A549 (cell line): ENCODE results near the gene YBEY. TPM values are rescaled to one million over a fixed set of nuclear protein-coding genes. Genes with fewer than 3 reads are reported as not detected.

ENCODE experiments used
- ATAC-seq, 2 experiments: fragments of 200-7000 bp in 1 of 2; fragments of >200 bp in 1 of 2; cut with Nextera tagmentation in 1 of 2; cut with Tn5 transposase in 1 of 2; 3 replicates each; pipeline versions ENCODE4 v1.8.0 to v1.9.1; 2018 to 2020; ENCODE audit warnings: mild to moderate bottlenecking in 1 of 2, moderate library complexity in 1 of 2
- CTCF ChIA-PET: fragments of 300-600 bp; sonication (Branson Sonifier 250); formaldehyde crosslinking; extraction: SDS; loops from one replicate; lab custom pipeline; 2021; ENCODE audit warnings: antibody characterized with exemption, inconsistent platforms; lab: Yijun Ruan, JAX
- POLR2A ChIA-PET: fragments of 350-600 bp; formaldehyde crosslinking; extraction: SDS; loops from one replicate; lab custom pipeline; 2021; ENCODE audit warnings: antibody characterized with exemption, inconsistent platforms; lab: Yijun Ruan, JAX
- DNase-seq, 2 experiments: peaks; one replicate each; pipeline versions ENCODE4 v3.0.0 to v3.0.0-alpha.2; 2011 to 2016; ENCODE audit warnings: low read depth in 1 of 2, low spot score in 1 of 2
- FAIRE-seq: peaks from 2 replicates; lab custom pipeline; 2011; peaks lifted over from hg19 to GRCh38; lab: Jason Lieb, UNC
- H3K27ac ChIP-seq, 2 experiments: fragments of >200 bp; sonication (Bioruptor Twin); formaldehyde crosslinking; 3 replicates each; pipeline ENCODE4 v1.5.1; 2016 to 2017
- H3K4me1 ChIP-seq: fragments of >200 bp; sonication (Bioruptor Twin); formaldehyde crosslinking; 3 replicates; pipeline ENCODE4 v1.6.1; 2016
- H3K4me2 ChIP-seq: fragments of >200 bp; sonication (Bioruptor Twin); formaldehyde crosslinking; 3 replicates; pipeline ENCODE4 v1.6.1; 2016
- H3K4me3 ChIP-seq: fragments of >200 bp; sonication (Bioruptor Twin); formaldehyde crosslinking; 3 replicates; pipeline ENCODE4 v1.5.1; 2016
- H3K9me3 ChIP-seq: fragments of >200 bp; sonication (Bioruptor Twin); formaldehyde crosslinking; 3 replicates; pipeline ENCODE4 v1.6.1; 2016
- BHLHE40 ChIP-seq: IDR thresholded peaks from 2 replicates; pipeline ENCODE4 v1.6.1; 2012; ENCODE audit warnings: low read depth, low read length, inconsistent platforms
- CBX2 ChIP-seq: fragments of 200-600 bp; sonication (generic); IDR thresholded peaks from 2 replicates; pipeline ENCODE4 v1.6.1; 2016; ENCODE audit warnings: low read depth, mild to moderate bottlenecking, borderline replicate concordance
- CBX8 ChIP-seq: fragments of 200-600 bp; sonication (generic); IDR thresholded peaks from 2 replicates; pipeline ENCODE4 v1.6.1; 2016
- CHD2 ChIP-seq: fragments of 150-350 bp; IDR thresholded peaks from 2 replicates; pipeline ENCODE4 v1.6.1; 2014; ENCODE audit warnings: low read length; ENCODE audit not compliant: partially characterized antibody
- EP300 ChIP-seq, 2 experiments: fragments of >200 bp; sonication (Bioruptor Twin); formaldehyde crosslinking; IDR thresholded peaks; 2 replicates in 1 of 2; 3 replicates in 1 of 2; pipeline ENCODE4 v1.6.1; 2016 to 2017
- FOSB ChIP-seq: fragments of 250-450 bp; sonication (Bioruptor Pico); IDR thresholded peaks from 2 replicates; pipeline ENCODE4 v1.5.0; 2020; ENCODE audit warnings: mild to moderate bottlenecking, moderate library complexity
- FOXS1 ChIP-seq: fragments of 250-450 bp; sonication (Bioruptor Pico); IDR thresholded peaks from 2 replicates; pipeline ENCODE4 v1.5.0; 2020; ENCODE audit warnings: mild to moderate bottlenecking, moderate library complexity
- HOXB13 ChIP-seq: fragments of 250-450 bp; sonication (Bioruptor Pico); IDR thresholded peaks from 2 replicates; pipeline ENCODE4 v1.5.0; 2020; ENCODE audit warnings: low read depth, mild to moderate bottlenecking, moderate library complexity
- HOXB5 ChIP-seq: fragments of 250-450 bp; sonication (Bioruptor Pico); IDR thresholded peaks from 2 replicates; pipeline ENCODE4 v1.5.0; 2020; ENCODE audit warnings: mild to moderate bottlenecking, moderate library complexity
- KDM1A ChIP-seq: fragments of 200-600 bp; sonication (generic); IDR thresholded peaks from 2 replicates; pipeline ENCODE4 v1.6.1; 2016; ENCODE audit warnings: low read depth, mild to moderate bottlenecking
- MAFK ChIP-seq: fragments of 450-650 bp; IDR thresholded peaks from 2 replicates; pipeline ENCODE4 v1.6.1; 2014; ENCODE audit not compliant: partially characterized antibody
- NFE2L2 ChIP-seq: fragments of 150-350 bp; conservative IDR thresholded peaks from 2 replicates; pipeline ENCODE4 v1.6.1; 2014; ENCODE audit warnings: low read length
- NR3C1 ChIP-seq: fragments of >200 bp; sonication (Bioruptor Twin); formaldehyde crosslinking; IDR thresholded peaks from 3 replicates; pipeline ENCODE4 v1.6.1; 2017
- PHF8 ChIP-seq: fragments of 200-600 bp; sonication (generic); IDR thresholded peaks from 2 replicates; pipeline ENCODE4 v1.6.1; 2016; ENCODE audit warnings: low read depth, mild to moderate bottlenecking, antibody characterized with exemption, moderate library complexity, borderline replicate concordance
- POLR2AphosphoS2 ChIP-seq: conservative IDR thresholded peaks from 2 replicates; pipeline ENCODE4 v1.6.1; 2012; ENCODE audit warnings: low read length, improper control_type of control experiment, inconsistent platforms
- RFX5 ChIP-seq: fragments of 450-650 bp; IDR thresholded peaks from 2 replicates; pipeline ENCODE4 v1.7.1; 2014; ENCODE audit warnings: antibody characterized with exemption, mild to moderate bottlenecking, moderate library complexity
- RNF2 ChIP-seq: fragments of 200-600 bp; sonication (generic); IDR thresholded peaks from 2 replicates; pipeline ENCODE4 v1.6.1; 2016; ENCODE audit warnings: low read depth, mild to moderate bottlenecking, antibody characterized with exemption, moderate library complexity, borderline replicate concordance
- SMC3 ChIP-seq: fragments of >200 bp; sonication (Bioruptor Twin); formaldehyde crosslinking; IDR thresholded peaks from 3 replicates; pipeline ENCODE4 v1.6.1; 2018; ENCODE audit warnings: inconsistent platforms
- ZFP36 ChIP-seq: fragments of 450-650 bp; IDR thresholded peaks from 2 replicates; pipeline ENCODE4 v1.6.1; 2014; ENCODE audit warnings: borderline replicate concordance; ENCODE audit not compliant: partially characterized antibody
- ZNF302 ChIP-seq: fragments of 250-450 bp; sonication (Bioruptor Pico); IDR thresholded peaks from 2 replicates; pipeline ENCODE4 v1.9.0; 2021; ENCODE audit warnings: inconsistent platforms, mild to moderate bottlenecking, moderate library complexity
- ZSCAN20 ChIP-seq: fragments of 250-450 bp; sonication (Bioruptor Pico); IDR thresholded peaks from 2 replicates; pipeline ENCODE4 v1.8.0; 2022; ENCODE audit warnings: mild to moderate bottlenecking, moderate library complexity
- WGBS: methylation state at CpG from one replicate; pipeline ENCODE4 v1.1.6; 2017; ENCODE audit errors: missing lambda C conversion rate; 5-methylcytosine and 5-hydroxymethylcytosine counted together
- polyA plus RNA-seq, 4 experiments: library from polyadenylated mRNA; depleted of rRNA in 3 of 4; stranded (reverse); fragments of >200 nt; fragmentation: RNase III in 1 of 4; extraction: RNeasy Plus Mini Kit Qiagen cat#74134 plus additional on column Dnase treatment in 1 of 4; gene quantifications; 2 replicates in 3 of 4; 3 replicates in 1 of 4; pipeline ENCODE4 v1.2.3, GENCODE V29; 2011 to 2017
- TF ChIP-seq, protein P1 (sequence below): fragments of 250-450 bp; sonication (Bioruptor Pico); IDR thresholded peaks from 2 replicates; pipeline ENCODE4 v1.5.0; 2020; ENCODE audit warnings: low read depth, mild to moderate bottlenecking, moderate library complexity
- TF ChIP-seq, protein P2 (sequence below): fragments of >200 bp; sonication (Bioruptor Twin); formaldehyde crosslinking; IDR thresholded peaks from 3 replicates; pipeline ENCODE4 v1.6.1; 2016
- TF ChIP-seq, protein P3 (sequence below): fragments of 200-600 bp; sonication (generic); IDR thresholded peaks from 2 replicates; pipeline ENCODE4 v1.6.1; 2016; ENCODE audit warnings: antibody characterized with exemption, mild to moderate bottlenecking, moderate library complexity
- TF ChIP-seq, protein P4 (sequence below): fragments of 150-350 bp; IDR thresholded peaks from 2 replicates; pipeline ENCODE4 v1.6.1; 2014; ENCODE audit warnings: low read depth, mild to moderate bottlenecking, low read length

The YBEY gene
- polyA plus RNA-seq, 2 of the 4 experiments (the other 2 are of a cell fraction), result 31.8 to 45.4 TPM

- ChIA-PET CTCF (interaction anchor here (1.4 to 1.5 kb wide), 2 partner anchors 17 to 141 kb away, joined by 5 to 6 read pairs; no protein-coding TSS in a partner anchor), POLR2A (no interaction called here)
- 89% methylated on average over 1 of the region's 1 CpG for WGBS
- TF ChIP-seq ZSCAN20 (CRISPR knock-in tag) (no peak), PHF8 (no peak), MAFK (no peak)
- TF ChIP-seq, protein P1, sequence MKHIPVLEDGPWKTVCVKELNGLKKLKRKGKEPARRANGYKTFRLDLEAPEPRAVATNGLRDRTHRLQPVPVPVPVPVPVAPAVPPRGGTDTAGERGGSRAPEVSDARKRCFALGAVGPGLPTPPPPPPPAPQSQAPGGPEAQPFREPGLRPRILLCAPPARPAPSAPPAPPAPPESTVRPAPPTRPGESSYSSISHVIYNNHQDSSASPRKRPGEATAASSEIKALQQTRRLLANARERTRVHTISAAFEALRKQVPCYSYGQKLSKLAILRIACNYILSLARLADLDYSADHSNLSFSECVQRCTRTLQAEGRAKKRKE (CRISPR knock-in tag), result no peak
- no peak for FAIRE-seq
- no peak for DNase-seq
- Histone ChIP-seq H3K27ac (peak overlapping the region in 1 of 2 experiments; percentile 99; a peak in 4 of 6 replicates), H3K4me3 (peak overlapping the region; percentile 98), H3K4me1 (peaks cover 25% of the 10 kb centered on the region), H3K9me3 (no peaks in the 10 kb centered on the region), H3K4me2 (peak overlapping the region; percentile 87)
- no peak for ATAC-seq
Measured at GRCh38 chr21:46284733-46285132, 1.4 kb upstream of the YBEY start.

DNA sequence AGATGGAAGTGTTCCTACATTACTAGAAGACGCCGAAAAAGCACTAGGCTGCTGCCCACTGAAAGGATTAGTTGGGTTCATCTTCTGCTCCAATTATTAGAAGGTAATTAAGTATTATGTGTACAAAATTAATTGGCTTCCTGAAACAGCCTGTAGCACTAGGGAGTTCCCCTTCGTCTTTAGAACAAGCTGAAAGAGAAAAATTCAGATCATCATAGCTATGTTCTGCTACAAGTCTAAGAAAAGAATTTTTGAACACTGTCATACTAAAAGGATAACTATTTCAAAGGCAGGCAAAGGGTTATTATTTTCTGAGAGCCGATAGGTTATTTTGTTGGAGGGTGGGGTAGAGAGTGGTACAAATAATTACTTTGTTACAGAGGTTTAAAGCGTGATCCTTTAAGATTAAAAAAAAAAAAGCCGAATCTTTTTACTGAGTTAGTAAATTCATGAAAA lies 908 bp upstream of the YBEY start, which contains the start of gene MCM3AP:
Gene MCM3AP (minus strand): TSS at position 406 of the 456 bp plus-strand sequence. CDS start 325 bp downstream, at position 81.
- DNase-seq (no peak), FAIRE-seq (no peak), ATAC-seq (no peak)
- H3K27ac ChIP-seq, result peak within 1 kb of the TSS; percentile 99
- 29% methylated on average over 6 of the region's 6 CpGs for WGBS
- POLR2A ChIA-PET, result no interaction called here
- H3K4me3 ChIP-seq, result peak within 1 kb of the TSS; percentile 98
- peak within 1 kb of the TSS; percentile 87 for H3K4me2 ChIP-seq
- H3K9me3 ChIP-seq, result no peaks in the 10 kb centered on the region
- CTCF ChIA-PET, result interaction anchor here (1.4 to 1.5 kb wide), 2 partner anchors 18 to 142 kb away, joined by 5 to 6 read pairs; no protein-coding TSS in a partner anchor
- TF ChIP-seq FOSB (no peak), NR3C1 (no peak), EP300 (IDR thresholded peaks at IDR 0.05) (no peak), HOXB13 (CRISPR knock-in tag) (no peak), ZFP36 (no peak), SMC3 (no peak), CHD2 (no peak), ZNF302 (CRISPR knock-in tag) (no peak), HOXB5 (CRISPR knock-in tag) (no peak), POLR2AphosphoS2 (no peak), RFX5 (no peak), CBX8 (no peak)
- TF ChIP-seq, protein P2, sequence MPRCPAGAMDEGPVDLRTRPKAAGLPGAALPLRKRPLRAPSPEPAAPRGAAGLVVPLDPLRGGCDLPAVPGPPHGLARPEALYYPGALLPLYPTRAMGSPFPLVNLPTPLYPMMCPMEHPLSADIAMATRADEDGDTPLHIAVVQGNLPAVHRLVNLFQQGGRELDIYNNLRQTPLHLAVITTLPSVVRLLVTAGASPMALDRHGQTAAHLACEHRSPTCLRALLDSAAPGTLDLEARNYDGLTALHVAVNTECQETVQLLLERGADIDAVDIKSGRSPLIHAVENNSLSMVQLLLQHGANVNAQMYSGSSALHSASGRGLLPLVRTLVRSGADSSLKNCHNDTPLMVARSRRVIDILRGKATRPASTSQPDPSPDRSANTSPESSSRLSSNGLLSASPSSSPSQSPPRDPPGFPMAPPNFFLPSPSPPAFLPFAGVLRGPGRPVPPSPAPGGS, result no peak
- TF ChIP-seq, protein P3, sequence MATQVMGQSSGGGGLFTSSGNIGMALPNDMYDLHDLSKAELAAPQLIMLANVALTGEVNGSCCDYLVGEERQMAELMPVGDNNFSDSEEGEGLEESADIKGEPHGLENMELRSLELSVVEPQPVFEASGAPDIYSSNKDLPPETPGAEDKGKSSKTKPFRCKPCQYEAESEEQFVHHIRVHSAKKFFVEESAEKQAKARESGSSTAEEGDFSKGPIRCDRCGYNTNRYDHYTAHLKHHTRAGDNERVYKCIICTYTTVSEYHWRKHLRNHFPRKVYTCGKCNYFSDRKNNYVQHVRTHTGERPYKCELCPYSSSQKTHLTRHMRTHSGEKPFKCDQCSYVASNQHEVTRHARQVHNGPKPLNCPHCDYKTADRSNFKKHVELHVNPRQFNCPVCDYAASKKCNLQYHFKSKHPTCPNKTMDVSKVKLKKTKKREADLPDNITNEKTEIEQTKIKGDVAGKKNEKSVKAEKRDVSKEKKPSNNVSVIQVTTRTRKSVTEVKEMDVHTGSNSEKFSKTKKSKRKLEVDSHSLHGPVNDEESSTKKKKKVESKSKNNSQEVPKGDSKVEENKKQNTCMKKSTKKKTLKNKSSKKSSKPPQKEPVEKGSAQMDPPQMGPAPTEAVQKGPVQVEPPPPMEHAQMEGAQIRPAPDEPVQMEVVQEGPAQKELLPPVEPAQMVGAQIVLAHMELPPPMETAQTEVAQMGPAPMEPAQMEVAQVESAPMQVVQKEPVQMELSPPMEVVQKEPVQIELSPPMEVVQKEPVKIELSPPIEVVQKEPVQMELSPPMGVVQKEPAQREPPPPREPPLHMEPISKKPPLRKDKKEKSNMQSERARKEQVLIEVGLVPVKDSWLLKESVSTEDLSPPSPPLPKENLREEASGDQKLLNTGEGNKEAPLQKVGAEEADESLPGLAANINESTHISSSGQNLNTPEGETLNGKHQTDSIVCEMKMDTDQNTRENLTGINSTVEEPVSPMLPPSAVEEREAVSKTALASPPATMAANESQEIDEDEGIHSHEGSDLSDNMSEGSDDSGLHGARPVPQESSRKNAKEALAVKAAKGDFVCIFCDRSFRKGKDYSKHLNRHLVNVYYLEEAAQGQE, result no peak
- H3K4me1 ChIP-seq, result peaks cover 25% of the 10 kb centered on the region

DNA sequence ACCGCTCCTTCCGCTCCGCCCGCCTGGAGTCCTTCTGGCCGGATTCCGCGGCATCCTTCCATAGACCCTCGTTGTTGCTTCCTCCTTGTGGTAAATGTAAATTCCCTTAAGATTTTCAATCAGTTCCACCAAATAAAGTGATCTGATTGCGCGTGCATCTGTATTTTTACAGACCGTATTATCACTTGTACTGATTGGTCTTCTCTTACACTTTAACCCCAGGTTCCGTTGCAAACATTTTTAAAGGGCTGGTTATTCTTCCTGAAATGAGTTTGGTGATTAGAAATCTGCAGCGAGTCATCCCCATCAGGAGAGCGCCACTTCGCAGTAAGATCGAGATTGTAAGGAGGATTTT lies 483 bp downstream of the YBEY start:
- WGBS, result 1% methylated on average over 15 of the region's 16 CpGs
- H3K4me3 ChIP-seq, result peak overlapping the region; percentile 98
- peak overlapping the region; percentile 99 for H3K27ac ChIP-seq
- FAIRE-seq, result no peak
- no peak for DNase-seq
- peaks cover 25% of the 10 kb centered on the region for H3K4me1 ChIP-seq
- no peak for TF ChIP-seq BHLHE40
- TF ChIP-seq ZFP36, result no peak
- no peak for TF ChIP-seq RNF2
- no peak for TF ChIP-seq KDM1A
- TF ChIP-seq, protein P4, sequence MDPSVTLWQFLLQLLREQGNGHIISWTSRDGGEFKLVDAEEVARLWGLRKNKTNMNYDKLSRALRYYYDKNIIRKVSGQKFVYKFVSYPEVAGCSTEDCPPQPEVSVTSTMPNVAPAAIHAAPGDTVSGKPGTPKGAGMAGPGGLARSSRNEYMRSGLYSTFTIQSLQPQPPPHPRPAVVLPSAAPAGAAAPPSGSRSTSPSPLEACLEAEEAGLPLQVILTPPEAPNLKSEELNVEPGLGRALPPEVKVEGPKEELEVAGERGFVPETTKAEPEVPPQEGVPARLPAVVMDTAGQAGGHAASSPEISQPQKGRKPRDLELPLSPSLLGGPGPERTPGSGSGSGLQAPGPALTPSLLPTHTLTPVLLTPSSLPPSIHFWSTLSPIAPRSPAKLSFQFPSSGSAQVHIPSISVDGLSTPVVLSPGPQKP, result no peak
- TF ChIP-seq FOSB, result no peak
- no peak for TF ChIP-seq NFE2L2
- TF ChIP-seq CBX2, result no peak
- no peak for TF ChIP-seq FOXS1 (CRISPR knock-in tag)
- CTCF ChIA-PET, result no interaction called here
- ATAC-seq, result peak in 1 of 2 experiments; percentile 4; a peak in 2 of 6 replicates
- no peaks in the 10 kb centered on the region for H3K9me3 ChIP-seq
- peak overlapping the region; percentile 84 for H3K4me2 ChIP-seq
- POLR2A ChIA-PET, result no interaction called here
